ENCODE measurements around the gene PHLDA1.
"Not testable (repeated sequence)": the region's sequence is repeated elsewhere in the genome, so short reads cannot be mapped to it uniquely, and the experiment has no call there.

PHLDA1 gene

DNA sequence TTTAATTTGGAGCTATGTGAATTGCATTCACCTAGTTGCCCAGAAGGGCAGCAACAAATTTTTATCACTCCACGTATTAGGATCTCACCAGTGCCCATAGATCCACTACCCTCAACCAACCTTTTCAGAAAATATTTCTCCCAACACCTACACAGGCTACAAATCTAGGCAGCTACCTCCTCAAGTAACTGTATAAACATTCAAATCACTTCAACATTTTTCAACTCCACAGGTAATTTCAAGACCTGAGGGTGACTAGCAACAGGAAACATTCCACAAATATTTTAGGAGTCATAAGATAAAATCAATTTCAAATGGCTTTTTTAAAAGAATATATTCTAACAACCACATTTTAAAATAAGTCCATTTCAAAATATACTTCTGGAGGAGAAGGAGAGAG, 12.9 kb downstream of the PHLDA1 start:
- DNase-seq (ENCODE audit: low spot score): no peak

DNA sequence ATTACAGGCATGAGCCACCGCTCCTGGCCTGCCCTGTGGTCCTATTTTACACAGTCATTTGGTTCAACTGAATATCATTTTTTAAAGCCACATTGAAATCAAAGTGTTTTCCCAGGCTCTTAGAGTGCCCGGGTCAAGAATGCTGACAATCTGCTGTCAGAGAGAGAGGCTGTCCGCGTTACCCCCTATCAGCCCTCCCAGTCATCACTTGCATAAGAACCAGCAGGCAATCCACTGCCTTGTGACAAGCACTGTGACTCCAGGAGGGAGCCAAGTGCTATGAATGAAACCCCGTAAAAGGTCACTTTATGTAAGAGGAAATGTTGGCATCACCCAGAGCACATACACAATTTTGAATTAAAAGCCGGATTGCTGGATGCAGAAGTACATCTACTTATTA, 13.5 kb downstream of the PHLDA1 start:
- no peak for DNase-seq (ENCODE audit: low spot score)

DNA sequence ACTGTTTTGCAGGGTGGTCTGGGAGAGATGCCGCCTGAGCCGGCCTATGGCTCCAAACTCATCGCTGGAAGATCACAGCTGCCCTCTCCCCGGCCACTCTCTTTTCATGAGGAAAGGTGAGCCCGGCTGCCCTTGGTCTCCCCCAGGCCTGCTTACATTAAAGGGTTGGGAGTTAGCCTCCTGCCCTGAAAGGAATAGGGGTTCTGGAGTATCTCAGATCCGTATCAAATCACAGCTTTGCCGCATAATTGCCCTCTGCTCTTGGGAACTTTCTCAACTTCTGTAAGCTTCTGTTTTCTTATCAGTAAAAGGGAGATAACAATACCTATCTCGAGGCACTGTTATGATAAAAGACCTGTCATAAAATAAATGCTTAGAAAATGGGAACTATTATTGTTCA, 17.6 kb downstream of the PHLDA1 start:
- no peak for DNase-seq (ENCODE audit: low spot score)

DNA sequence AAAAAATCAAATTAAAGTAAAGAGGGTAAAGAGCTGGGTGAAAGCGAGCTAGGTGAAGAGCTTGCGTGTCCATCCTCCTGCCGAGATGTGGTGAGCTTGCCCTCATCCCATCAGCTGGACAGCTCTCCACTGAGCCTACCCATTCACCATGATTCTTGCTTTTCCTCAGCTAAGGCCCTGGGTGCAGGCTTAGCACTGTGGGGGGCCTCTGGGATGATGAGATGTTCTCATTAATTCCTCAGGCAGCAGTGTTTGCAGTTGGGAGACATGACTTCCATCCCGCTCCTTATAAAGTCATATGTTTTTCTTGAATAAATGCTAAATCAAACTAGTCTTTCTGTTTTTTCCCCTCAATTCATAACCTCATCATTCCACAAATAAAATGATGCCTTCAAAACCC, 18.0 kb downstream of the PHLDA1 start:
- no peak for DNase-seq (ENCODE audit: low spot score)

DNA sequence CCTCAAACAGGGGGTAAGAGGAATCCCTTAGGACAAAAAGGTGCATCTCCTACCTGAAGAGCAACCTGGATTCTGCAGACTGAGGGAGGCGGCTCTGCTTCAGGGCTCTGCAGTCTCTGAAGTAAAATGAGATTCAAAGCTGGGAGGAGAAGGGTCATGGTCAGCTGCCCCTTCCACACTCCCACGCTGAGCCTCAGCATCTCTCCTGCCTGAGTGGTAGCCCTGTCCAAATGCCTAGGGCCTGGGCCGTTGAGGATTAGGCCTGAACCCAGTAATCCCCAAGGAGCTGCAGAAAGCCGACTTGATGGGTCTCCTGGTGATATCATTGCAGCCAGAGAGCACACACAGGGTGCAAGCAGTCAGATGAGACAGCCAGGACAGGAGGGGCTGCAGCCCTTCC, 18.9 kb downstream of the PHLDA1 start:
- no peak for DNase-seq (ENCODE audit: low spot score)

DNA sequence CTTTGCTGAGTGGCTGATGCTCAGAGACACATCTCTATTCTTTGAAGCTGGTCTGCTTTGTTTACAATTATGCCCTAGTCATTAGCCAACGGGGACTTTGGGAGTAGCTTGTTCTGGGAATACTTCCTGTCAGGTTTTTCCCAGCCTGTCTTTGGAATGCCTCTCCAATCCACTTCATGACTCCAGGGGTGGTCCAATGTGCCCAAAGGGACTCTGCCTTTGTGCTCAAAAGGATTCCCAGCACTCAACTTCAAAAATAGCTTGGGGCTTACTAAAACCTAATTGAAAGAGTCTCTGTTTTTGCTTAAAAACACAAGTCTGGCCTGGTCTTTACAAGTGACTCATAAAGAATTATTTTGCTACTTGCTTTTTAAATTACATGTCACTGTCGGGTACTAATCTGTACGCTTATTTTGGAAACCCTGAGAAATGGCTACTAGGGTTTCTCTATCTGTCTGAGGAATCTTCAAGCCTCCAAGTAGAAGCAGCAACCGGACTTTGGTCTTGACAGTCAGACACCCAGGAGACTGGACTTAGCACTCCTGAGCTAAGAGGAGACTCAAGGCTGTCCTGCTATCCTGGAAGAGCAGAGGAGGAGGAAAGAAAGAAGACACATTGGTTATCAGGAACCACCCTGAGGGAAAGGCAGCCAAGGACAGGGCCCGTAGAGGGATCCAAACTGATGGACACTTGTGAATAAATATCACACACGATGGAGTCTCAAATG, 20.7 kb downstream of the PHLDA1 start:
- no peak for DNase-seq (ENCODE audit: low spot score)

DNA sequence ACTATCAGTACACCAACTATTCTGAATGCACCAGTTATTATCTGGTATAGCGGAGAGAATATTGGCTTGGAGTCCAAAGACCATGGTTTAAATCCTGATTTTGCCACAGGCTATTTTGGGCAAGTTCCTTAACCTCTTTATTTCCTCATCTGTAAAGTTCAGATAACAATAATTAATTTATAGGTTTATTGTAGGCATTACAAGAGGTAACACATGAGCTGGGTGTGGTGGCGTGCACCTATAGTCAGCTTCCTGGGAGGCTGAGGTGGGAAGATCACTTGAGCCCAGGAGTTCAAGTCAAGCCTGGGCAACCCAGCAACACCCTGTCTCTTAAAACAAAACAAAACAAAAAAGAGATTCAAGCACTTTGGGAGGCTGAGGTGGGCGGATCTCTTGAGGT, 23.1 kb downstream of the PHLDA1 start:
- DNase-seq (ENCODE audit: low spot score): no peak

DNA sequence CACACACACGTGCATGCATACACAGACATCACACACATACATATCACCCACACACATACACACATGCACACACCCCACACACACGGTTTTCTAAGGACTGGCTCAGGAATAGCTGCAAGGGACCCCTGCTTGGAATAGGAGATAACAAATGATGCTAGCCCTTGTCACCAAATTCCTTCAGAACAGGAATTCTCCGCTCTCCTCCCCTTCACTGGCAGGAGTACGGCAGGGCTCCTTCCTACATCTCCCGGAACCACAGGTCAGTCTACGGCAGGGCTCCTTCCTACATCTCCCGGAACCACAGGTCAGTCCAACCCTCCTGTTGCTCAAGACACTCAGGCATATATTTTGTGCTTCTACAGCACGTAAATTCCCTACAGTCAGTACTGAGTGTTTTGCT, 23.9 kb downstream of the PHLDA1 start:
- DNase-seq (ENCODE audit: low spot score): no peak

DNA sequence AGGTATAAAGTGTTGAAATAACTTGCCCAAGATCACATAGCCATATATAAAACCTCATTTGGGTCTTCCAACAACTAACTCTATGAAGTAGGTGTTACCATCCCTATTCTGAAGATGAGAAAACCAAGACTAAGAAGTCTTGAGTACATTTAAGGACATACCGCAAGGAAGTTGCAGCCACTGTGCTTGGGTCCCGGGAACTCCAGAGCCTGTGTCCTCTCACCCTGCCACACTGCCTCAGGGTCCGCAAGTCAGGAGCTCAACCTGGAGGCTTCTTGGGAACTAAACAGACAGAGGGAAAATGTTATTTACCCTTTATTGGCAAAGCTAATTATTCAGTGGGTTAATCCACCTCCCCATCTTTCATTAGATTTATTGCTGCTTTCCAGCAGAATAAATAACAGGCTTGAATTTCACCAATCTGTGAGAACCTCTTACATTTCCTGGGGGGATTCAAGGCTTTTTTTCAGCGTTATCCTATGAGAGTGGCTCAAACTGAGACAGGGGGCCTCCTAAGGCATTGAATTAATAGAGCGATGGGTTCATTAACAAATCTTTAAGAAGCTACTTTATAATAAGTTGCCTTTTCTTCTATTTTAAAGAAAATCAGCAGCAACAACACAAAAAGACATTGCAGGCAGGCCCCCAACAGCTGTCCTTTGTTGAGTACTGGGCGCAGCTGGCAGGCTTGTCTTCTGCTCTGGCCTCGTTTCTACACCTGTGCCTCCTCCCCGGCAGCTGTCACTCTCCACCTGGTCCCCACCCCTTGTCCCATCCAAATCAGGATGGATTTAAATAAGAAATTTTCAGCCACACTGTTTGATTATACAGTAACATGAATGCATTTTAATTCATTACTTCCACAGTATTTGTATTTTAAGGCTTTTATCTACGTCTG, 25.3 kb downstream of the PHLDA1 start:
- DNase-seq (ENCODE audit: low spot score): no peak

DNA sequence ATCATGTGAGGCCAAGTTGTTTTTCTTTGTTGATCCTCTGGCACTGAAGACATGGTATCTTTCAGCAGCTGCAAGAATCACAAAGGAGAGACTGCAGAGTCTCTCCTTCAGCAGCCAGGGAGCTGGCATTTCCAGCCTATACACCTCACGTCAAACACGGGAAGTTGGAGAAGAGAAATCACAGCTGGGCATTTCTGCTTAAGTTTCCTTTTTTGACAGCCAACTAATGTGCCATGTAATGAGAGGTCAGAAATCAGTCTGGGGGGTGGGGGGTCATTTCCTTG, 28.3 kb downstream of the PHLDA1 start:
- DNase-seq (ENCODE audit: low spot score): no peak

DNA sequence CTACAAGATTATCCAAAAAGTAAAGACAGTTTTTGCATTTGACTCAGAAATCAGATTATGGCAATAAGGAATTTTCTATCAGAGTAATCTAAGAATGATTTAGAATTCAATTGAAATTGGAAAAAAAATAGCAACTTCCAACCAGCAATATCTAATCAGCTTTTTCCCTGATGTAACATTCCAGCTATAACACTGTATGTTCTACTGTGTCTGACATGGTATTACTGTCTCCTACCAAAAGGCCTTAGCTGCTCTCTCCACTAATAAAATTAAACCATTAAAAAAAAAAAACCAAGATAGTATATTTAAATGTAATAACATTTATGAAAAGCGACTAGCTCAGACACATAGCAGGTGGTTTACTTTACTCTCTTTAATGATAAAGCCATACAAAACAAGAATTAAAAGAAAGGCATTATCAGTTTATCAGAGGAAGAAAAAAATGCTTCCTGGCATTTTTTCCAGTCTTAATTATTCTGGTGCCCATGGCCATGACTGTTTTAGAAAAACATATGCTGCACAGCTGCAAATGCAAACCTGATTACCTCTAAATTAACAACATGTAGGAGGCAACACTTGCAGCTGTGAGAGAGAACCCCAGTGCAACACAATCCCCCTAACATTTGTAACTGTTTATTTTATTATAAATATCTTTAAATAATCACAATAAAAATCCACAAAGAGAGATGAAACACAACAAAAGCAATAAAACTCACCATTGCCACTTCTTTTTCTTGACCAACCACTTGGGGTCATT, 28.8 kb downstream of the PHLDA1 start:
- no peak for DNase-seq (ENCODE audit: low spot score)

DNA sequence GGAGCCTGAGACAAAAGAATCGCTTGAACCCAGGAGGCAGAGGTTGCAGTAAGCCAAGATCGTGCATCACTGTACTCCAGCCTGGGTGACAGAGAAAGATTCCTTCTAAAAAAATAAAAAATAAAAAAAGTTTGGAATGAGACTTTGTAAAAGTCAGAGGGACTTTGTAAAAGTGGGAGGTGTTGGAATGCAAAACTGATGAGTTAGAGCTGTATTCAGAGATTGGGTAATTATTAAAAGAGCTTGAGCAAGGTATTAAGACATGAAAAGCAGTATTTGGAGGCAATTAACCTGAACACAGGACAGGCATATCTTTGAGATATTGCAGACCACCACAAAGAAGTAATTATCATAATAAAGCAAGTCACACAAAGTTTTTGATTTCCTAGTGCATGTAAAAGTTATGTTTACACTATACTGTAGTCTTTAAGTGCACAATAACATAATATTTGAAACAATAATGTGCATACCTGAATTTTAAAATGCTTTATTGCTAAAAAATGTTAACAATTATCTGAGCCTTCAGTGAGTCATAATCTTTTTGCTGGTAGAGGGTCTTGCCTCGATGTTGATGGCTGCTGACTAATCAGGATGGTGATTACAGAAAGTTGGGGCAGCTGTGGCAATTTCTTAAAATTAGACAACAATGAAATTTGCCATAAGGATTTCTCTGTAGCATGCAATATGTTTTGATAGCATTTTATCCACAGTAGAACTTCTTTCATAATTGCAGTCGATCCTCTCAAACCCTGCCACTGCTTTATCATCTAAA, 33.1 kb downstream of the PHLDA1 start:
- peak; percentile 45 for DNase-seq (ENCODE audit: low spot score)

DNA sequence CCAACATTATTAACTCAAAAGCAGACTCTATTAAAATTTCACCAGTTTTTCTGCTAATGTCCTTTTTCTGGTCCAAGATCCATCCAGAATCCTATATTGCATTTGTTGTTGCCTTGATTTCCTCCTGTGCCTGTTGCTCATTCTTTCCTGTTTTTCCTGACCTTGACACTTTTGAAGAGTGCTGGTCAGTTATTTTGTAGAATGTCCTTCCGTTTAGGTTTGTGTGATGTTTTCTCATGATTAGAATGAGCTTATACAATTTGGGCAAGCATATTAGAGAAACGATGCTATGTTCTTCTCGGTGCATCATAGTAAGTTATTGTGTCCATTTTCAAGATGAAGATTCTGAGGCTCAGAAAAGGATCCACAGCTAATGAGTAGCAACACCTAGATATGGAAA, 33.9 kb downstream of the PHLDA1 start:
- DNase-seq (ENCODE audit: low spot score): no peak

DNA sequence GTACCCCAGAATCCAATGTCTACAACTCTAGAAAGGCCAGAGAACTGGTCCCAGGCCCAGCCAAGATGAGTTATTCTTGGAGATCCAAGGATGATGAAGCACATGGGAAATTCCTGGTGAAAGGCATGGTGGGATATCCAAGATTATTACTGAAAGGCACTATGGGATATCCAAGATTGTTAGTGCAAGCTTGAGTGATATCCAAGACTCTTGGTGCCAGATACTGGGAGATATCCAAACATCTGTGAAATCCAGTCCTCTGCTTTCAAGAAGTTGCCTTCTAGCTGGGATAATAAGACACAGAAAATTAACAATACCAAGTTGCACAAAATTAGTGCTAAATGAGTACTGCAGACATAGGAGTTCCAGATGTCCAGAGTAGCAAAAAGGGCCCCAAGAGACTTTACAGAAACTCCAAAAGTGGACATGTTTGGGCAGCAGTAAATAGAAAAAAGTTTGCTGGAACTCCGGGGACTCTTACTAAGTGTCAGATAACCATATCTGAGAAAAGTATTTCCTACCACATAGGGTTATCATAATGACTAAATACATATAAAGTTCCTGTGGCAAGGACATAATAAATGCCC, 34.6 kb downstream of the PHLDA1 start:
- peak; percentile 18 for DNase-seq (ENCODE audit: low spot score)

DNA sequence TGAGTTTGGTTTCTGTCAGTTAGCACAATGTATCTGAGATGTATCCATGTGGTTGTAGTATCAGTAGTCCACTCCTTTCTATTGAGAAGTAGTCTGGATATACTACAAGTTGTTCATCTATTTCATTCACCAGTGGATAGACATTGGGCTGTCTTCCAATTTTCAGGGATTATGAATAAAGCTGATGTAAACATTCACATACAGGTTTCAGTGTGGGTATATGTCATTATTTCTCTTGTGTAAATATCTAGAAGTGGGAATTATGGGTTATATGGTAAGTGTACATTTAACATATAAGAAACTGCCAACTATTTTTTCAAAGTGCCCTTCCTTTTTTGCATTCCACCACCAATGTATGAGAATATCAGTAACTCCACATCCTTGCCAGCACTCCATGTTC, 35.9 kb downstream of the PHLDA1 start:
- DNase-seq (ENCODE audit: low spot score): no peak

DNA sequence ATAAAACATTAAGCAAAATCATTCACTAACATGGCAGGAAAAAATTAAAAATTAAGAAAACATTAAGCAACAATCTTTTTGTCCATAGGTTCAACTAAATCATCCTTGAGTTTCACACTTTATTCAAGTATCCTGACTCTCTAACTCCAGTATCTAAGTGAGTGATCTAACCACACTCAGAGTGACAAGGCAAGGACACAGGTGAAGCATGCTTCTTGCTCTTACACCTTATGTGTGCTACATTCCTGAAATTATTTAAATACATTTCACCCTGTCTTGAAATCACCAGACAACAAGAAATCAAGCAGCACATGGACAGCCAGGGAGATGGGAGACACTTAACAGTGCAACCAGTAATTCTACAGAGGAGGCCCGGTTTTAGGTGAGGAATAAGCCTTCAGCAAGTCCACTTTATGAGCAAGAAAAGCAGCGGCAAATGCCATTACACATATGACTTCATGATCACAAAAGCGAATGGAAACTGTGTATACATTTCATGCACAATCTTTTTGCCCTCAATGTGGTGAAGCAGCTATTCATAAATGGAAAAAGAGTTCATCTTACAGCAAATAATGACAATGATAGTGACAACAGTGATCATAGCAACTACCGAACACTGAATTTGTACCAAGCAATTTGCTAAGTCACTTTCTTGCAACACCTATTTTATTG, 37.4 kb downstream of the PHLDA1 start:
- DNase-seq (ENCODE audit: low spot score): no peak

DNA sequence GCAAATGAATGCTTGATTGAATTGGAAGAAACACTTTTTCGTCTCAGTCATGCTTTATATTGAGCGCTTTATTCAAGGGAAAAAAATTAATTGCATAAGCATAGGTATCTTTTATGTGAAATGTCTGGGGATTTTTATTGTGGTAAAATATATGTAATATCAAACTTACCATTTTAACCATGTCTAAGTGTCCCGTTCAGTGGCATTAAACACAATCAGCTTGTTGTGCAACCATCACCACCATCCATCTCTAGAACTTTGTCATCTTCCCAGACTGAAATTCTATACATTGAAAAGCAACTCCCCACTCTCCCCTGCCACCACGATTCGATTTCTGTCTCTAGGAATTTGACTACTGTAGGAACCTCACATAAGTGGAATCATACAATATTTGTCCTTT, 39.8 kb downstream of the PHLDA1 start:
- no peak for DNase-seq (ENCODE audit: low spot score)

DNA sequence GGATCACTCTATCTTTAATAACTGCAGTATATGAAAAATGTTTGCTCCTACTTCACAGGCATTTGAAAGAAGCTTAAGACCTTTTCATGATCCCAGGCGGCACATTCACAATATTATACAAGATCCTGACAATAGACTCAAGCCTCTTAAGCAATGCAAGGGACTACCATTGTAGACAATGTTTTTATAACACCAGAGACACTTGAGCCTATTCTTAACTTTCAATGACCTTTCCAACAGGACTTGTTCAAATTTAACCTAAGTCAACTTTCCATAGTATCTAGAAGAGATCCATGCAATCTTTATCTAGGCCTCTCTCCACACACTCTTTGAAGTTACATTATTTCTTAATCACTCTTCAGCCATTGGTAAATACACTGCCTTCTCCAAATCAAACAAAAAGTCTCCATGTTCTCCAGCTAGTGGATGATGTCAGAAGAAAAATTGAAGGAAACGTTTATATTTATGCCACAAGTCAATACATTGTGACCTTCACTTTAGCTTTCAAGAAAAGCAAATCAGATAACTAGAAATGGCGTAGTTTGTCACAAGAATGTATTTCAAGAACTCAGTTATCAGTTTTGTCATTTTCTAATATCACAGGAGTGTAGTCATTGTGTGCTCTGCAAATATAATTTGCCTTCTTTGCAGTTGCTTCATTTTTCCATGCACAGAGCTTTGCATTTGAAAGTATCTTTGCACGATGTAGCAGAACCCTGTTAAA, 41.2 kb downstream of the PHLDA1 start:
- DNase-seq (ENCODE audit: low spot score): no peak

DNA sequence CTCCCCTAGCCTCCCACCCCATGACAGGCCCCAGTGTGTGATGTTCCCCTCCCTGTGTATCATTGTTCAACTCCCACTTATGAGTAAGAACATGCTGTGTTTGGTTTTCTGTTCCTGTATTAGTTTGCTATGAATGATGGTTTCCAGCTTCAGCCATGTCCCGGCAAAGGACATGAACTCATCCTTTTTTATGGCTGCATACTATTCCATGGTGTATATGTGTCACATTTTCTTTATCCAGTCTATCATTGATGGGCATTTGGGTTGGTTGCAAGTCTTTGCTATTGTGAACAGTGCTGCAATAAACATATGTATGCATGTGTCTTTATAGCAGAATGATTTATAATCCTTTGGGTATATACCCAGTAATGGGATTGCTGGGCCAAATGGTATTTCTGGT, 43.9 kb downstream of the PHLDA1 start:
- DNase-seq (ENCODE audit: low spot score): not testable (repeated sequence)

DNA sequence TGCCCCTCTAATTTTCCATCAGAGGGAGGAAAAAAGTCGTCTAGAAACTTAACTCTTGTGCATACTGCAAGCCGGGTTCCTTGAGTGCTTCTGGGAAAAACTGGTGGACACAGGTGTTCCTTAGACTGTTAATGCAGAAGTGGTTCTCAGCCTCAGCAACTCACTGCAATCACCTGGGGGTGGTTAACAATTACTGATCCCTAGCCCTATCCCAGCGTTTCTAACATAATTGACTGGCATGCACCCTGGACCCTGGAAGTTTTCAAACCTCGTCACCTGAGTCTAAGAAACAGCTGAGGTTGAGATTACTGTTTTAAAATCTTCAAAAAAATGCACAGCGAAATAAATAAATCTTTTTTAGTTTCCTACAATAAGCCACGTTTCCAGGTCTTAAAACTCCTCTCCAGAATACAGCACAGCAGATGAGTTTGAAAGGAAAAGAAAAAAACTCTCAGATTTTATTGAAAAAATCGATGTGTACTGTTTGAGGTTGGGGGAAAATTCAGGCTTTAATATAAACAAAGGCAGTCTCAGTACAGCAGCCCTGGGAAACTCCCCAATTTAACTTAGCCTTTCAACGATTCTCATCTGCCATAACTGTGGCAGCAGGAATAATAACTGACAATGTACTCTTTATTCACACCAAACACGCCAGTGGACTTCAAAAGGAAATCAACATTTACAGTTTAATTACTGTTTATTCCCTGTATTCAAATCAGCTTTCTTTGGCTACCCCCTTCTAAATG, 45.4 kb downstream of the PHLDA1 start:
- DNase-seq (ENCODE audit: low spot score): no peak

Data from AG08395 (cell line).